GM12874 (cell line): ENCODE results near the gene NAV3.

Experiments
- CTCF ChIP-seq: IDR thresholded peaks from 2 replicates; pipeline ENCODE4 v1.5.1; 2011; ENCODE audit warnings: low read depth, mild to moderate bottlenecking, control low read depth, low read length, moderate library complexity; ENCODE audit not compliant: insufficient read depth

The NAV3 gene

GRCh38 chr12:77861317-77861716 is 30.6 kb downstream of the NAV3 start:
- no peak for TF ChIP-seq CTCF

GRCh38 chr12:77865178-77865577 is 34.5 kb downstream of the NAV3 start:
- no peak for TF ChIP-seq CTCF

GRCh38 chr12:77878901-77879300 is 48.2 kb downstream of the NAV3 start:
- TF ChIP-seq CTCF = no peak

- TF ChIP-seq CTCF = no peak
Measured at GRCh38 chr12:77882709-77883108, 52.0 kb downstream of the NAV3 start.

- TF ChIP-seq CTCF = no peak
Measured at GRCh38 chr12:77888611-77889010, 57.9 kb downstream of the NAV3 start.

- no peak for TF ChIP-seq CTCF
Measured at GRCh38 chr12:77891518-77892147, 60.9 kb downstream of the NAV3 start.

- TF ChIP-seq CTCF = no peak
Measured at GRCh38 chr12:77893918-77894317, 63.2 kb downstream of the NAV3 start.
